ENCODE measurements around the gene FERMT3. TPM values are rescaled to one million over a fixed set of nuclear protein-coding genes. Genes with fewer than 3 reads are reported as not detected.

Gene FERMT3
- total RNA-seq, 1 experiment from 2014 or later = 4.3 TPM

DNA sequence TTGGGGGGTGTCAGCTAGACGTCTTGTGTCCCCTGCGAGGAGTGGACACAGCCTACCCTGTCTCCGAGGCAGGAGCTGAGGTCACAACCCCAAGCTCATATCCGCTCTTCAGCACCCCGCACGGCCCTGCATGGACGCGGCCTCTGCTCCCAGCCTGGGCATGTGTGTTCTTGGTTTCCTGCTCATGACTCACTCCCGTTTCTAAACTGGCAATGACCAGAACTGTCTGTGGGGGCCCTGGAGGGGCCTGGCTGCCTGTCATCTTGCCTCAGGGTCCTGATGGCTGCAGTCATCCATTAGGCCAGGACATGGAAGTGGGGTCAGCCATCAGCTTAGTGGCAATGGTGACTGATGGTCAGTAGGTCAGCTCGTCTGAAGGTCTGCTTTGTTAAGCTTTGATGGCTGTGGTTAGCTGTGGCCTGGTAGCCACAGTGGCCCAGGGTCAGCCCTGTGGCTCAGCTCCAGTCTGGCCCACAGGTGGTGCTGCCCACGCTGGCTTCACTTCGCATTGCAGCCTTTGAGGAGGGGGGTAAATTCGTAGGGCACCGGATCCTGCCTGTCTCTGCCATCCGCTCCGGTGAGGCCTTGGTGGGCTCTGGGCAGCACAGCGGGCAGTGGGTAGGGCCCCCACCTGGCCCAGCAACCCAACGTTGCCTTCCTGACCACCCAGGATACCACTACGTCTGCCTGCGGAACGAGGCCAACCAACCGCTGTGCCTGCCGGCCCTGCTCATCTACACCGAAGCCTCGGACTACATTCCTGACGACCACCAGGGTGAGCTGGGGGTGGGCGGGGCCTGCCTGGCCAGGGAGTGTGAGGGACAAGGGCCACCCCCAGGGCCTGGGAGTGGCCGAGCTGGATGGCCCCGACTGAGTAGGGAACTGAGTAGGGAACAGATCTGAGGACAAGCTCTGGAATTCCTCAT is 56.8 kb downstream of the FERMT3 start:
- Mint-ChIP-seq H3K27me3 (ENCODE audit: insufficient read depth, unreplicated experiment) (no peaks in the 10 kb centered on the region), H3K4me1 (ENCODE audit: low read depth, unreplicated experiment) (peaks cover 16% of the 10 kb centered on the region), H3K36me3 (ENCODE audit: insufficient read depth, unreplicated experiment) (peaks cover 76% of the 10 kb centered on the region), H3K4me3 (ENCODE audit: unreplicated experiment) (no peak overlapping the region), H3K27ac (ENCODE audit: unreplicated experiment) (no peak overlapping the region), H3K9me3 (ENCODE audit: unreplicated experiment) (no peaks in the 10 kb centered on the region)
- ChIA-PET POLR2A (no interaction called here), CTCF (interaction anchor here (0.5 to 1.4 kb wide), 3 partner anchors 11 to 801 kb away, joined by 3 to 13 read pairs (median 3); no protein-coding TSS in a partner anchor)
- peak in 1 of 2 experiments; percentile 28 for DNase-seq
- TF ChIP-seq, protein P1, sequence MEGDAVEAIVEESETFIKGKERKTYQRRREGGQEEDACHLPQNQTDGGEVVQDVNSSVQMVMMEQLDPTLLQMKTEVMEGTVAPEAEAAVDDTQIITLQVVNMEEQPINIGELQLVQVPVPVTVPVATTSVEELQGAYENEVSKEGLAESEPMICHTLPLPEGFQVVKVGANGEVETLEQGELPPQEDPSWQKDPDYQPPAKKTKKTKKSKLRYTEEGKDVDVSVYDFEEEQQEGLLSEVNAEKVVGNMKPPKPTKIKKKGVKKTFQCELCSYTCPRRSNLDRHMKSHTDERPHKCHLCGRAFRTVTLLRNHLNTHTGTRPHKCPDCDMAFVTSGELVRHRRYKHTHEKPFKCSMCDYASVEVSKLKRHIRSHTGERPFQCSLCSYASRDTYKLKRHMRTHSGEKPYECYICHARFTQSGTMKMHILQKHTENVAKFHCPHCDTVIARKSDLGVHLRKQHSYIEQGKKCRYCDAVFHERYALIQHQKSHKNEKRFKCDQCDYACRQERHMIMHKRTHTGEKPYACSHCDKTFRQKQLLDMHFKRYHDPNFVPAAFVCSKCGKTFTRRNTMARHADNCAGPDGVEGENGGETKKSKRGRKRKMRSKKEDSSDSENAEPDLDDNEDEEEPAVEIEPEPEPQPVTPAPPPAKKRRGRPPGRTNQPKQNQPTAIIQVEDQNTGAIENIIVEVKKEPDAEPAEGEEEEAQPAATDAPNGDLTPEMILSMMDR (IDR thresholded peaks at IDR 0.05; ENCODE audit: insufficient read depth in 1 of 2, low read depth in 1 of 2, low read length in 1 of 2, severe bottlenecking in 1 of 2, unreplicated experiment in 1 of 2) = no peak
- BruUV-seq (replicated peaks) = no TSS peak
- no peak overlapping the region for H3K4me3 ChIP-seq (ENCODE audit: low read depth, low read length)
- H3K4me1 ChIP-seq = peaks cover 7% of the 10 kb centered on the region
- H3K36me3 ChIP-seq (ENCODE audit: control insufficient read depth, insufficient read depth, low read length) = peaks cover 4% of the 10 kb centered on the region
- no peaks in the 10 kb centered on the region for H3K27me3 ChIP-seq (replicated peaks; ENCODE audit: control insufficient read depth, insufficient read depth, low read length)
- H3K9me3 ChIP-seq = no peaks in the 10 kb centered on the region
- intact Hi-C loops (cut with micrococcal nuclease; ENCODE audit: unreplicated experiment) = no loop called here

DNA sequence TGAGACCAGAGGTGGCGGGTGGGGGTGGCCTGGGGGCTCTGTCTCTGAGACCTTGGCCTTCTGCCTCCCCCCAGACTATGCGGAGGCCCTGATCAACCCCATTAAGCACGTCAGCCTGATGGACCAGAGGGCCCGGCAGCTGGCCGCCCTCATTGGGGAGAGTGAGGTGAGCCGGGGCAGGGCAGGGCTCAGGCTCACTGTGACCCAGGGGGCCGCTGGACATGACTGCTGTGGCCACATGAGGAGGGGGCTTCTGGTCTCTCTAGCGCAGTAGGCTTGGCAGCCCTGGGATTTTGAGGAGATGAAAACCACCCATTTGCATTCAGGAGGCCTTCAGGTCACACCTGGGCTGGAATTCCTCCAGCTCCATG is 57.4 kb downstream of the FERMT3 start:
- Histone ChIP-seq H3K27me3 (replicated peaks; ENCODE audit: control insufficient read depth, insufficient read depth, low read length) (no peaks in the 10 kb centered on the region), H3K9me3 (no peaks in the 10 kb centered on the region), H3K36me3 (ENCODE audit: control insufficient read depth, insufficient read depth, low read length) (peaks cover 4% of the 10 kb centered on the region), H3K4me3 (ENCODE audit: low read depth, low read length) (no peak overlapping the region), H3K4me1 (peaks cover 13% of the 10 kb centered on the region)
- no TSS peak for BruUV-seq (replicated peaks)
- intact Hi-C loops (cut with micrococcal nuclease; ENCODE audit: unreplicated experiment) = no loop called here
- H3K9me3 Mint-ChIP-seq (ENCODE audit: unreplicated experiment) = no peaks in the 10 kb centered on the region
- no peak for DNase-seq
- H3K36me3 Mint-ChIP-seq (ENCODE audit: insufficient read depth, unreplicated experiment) = peaks cover 83% of the 10 kb centered on the region
- H3K27ac Mint-ChIP-seq (ENCODE audit: unreplicated experiment) = no peak overlapping the region
- TF ChIP-seq, protein P1 (IDR thresholded peaks at IDR 0.05; ENCODE audit: insufficient read depth in 1 of 2, low read depth in 1 of 2, low read length in 1 of 2, severe bottlenecking in 1 of 2, unreplicated experiment in 1 of 2) = no peak
- H3K4me1 Mint-ChIP-seq (ENCODE audit: low read depth, unreplicated experiment) = peaks cover 21% of the 10 kb centered on the region
- CTCF ChIA-PET = interaction anchor here (0.5 to 1.4 kb wide), 2 partner anchors 12 to 800 kb away, joined by 3 to 13 read pairs; no protein-coding TSS in a partner anchor
- H3K27me3 Mint-ChIP-seq (ENCODE audit: insufficient read depth, unreplicated experiment) = no peaks in the 10 kb centered on the region
- POLR2A ChIA-PET = no interaction called here
- H3K4me3 Mint-ChIP-seq (ENCODE audit: unreplicated experiment) = no peak overlapping the region

DNA sequence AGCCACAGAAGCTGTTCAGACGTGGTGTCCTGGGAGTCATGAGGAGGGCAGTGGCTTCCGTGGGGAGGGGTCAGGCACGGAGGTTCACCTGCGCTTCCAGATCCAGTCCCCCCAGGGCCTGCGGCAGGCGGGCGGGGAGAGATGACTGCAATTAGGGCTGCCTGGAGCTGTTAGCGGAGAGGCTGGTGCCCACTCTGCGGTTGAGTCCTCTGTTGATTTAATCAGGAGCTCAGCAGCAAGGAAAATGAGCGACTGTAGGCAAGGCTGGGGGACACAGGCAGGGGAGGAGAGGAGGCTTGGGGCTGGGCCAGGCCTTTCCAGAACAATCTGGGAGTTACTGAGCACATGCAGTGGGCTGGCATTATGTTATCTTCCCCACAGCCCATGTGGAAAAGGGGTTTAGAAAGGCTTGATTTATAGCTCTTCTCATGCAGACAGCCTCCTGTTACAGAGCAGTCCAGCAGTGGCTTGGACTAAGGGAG is 57.9 kb downstream of the FERMT3 start:
- Mint-ChIP-seq H3K27me3 (ENCODE audit: insufficient read depth, unreplicated experiment) (no peaks in the 10 kb centered on the region), H3K4me1 (ENCODE audit: low read depth, unreplicated experiment) (peaks cover 23% of the 10 kb centered on the region), H3K27ac (ENCODE audit: unreplicated experiment) (no peak overlapping the region), H3K9me3 (ENCODE audit: unreplicated experiment) (no peaks in the 10 kb centered on the region), H3K36me3 (ENCODE audit: insufficient read depth, unreplicated experiment) (peaks cover 83% of the 10 kb centered on the region), H3K4me3 (ENCODE audit: unreplicated experiment) (no peak overlapping the region)
- DNase-seq = no peak
- Histone ChIP-seq H3K9me3 (no peaks in the 10 kb centered on the region), H3K27me3 (replicated peaks; ENCODE audit: control insufficient read depth, insufficient read depth, low read length) (no peaks in the 10 kb centered on the region), H3K4me1 (peaks cover 15% of the 10 kb centered on the region), H3K4me3 (ENCODE audit: low read depth, low read length) (no peak overlapping the region), H3K36me3 (ENCODE audit: control insufficient read depth, insufficient read depth, low read length) (peaks cover 4% of the 10 kb centered on the region)
- ChIA-PET POLR2A (no interaction called here), CTCF (interaction anchor here (0.8 kb wide), 1 partner anchor 12 kb away, joined by 4 read pairs; no protein-coding TSS in a partner anchor)
- TF ChIP-seq, protein P1 (IDR thresholded peaks at IDR 0.05; ENCODE audit: insufficient read depth in 1 of 2, low read depth in 1 of 2, low read length in 1 of 2, severe bottlenecking in 1 of 2, unreplicated experiment in 1 of 2) = no peak
- intact Hi-C loops (cut with micrococcal nuclease; ENCODE audit: unreplicated experiment) = no loop called here
- BruUV-seq (replicated peaks) = no TSS peak
